Neural progenitor cell (in vitro differentiated cells): ENCODE data around the gene PRMT7. TPM values are rescaled to one million over a fixed set of nuclear protein-coding genes. Genes with fewer than 3 reads are reported as not detected.

ENCODE experiments used
- DNase-seq: peaks from one replicate; pipeline ENCODE4 v3.0.0-alpha.2; 2016; ENCODE audit warnings: low spot score
- H2AFZ ChIP-seq: fragments of 200-600 bp; sonication (generic); replicated peaks from 2 replicates; pipeline ENCODE4 v1.6.1; 2016; ENCODE audit warnings: antibody characterized with exemption
- H3F3A ChIP-seq: fragments of 200-600 bp; sonication (generic); 2 replicates; pipeline ENCODE4 v1.6.1; 2016; ENCODE audit warnings: antibody characterized with exemption, low read depth
- H3K27ac ChIP-seq: fragments of 200-600 bp; sonication (generic); 2 replicates; pipeline ENCODE4 v1.5.1; 2016; ENCODE audit warnings: mild to moderate bottlenecking
- H3K27me3 ChIP-seq: fragments of 200-600 bp; sonication (generic); 2 replicates; pipeline ENCODE4 v1.6.1; 2016; ENCODE audit warnings: mild to moderate bottlenecking, moderate library complexity
- H3K36me3 ChIP-seq: fragments of 200-600 bp; sonication (generic); 2 replicates; pipeline ENCODE4 v1.5.1; 2016
- H3K4me1 ChIP-seq: fragments of 200-600 bp; sonication (generic); 2 replicates; pipeline ENCODE4 v1.6.1; 2016; ENCODE audit warnings: mixed run types
- H3K4me2 ChIP-seq: fragments of 200-600 bp; sonication (generic); 2 replicates; pipeline ENCODE4 v1.6.1; 2016
- H3K4me3 ChIP-seq: fragments of 200-600 bp; sonication (generic); 2 replicates; pipeline ENCODE4 v1.5.1; 2016
- H3K79me2 ChIP-seq: fragments of 200-600 bp; sonication (generic); 2 replicates; pipeline ENCODE4 v1.6.1; 2016; ENCODE audit warnings: low read depth
- H3K9ac ChIP-seq: fragments of 200-600 bp; sonication (generic); 2 replicates; pipeline ENCODE4 v1.6.1; 2016
- H3K9me3 ChIP-seq: fragments of 200-600 bp; sonication (generic); 2 replicates; pipeline ENCODE4 v1.5.1; 2016; ENCODE audit warnings: low read depth
- H4K20me1 ChIP-seq: fragments of 200-600 bp; sonication (generic); 2 replicates; pipeline ENCODE4 v1.6.1; 2016; ENCODE audit warnings: low read depth
- H3K27ac Mint-ChIP-seq: 3 replicates; pipeline ENCODE4 v1.8.0; 2021; ENCODE audit warnings: mixed read lengths
- H3K27me3 Mint-ChIP-seq: 2 replicates; pipeline ENCODE4 v1.8.0; 2022; ENCODE audit warnings: low read depth, mild to moderate bottlenecking, inconsistent platforms, moderate library complexity, mixed read lengths; ENCODE audit not compliant: insufficient read depth
- H3K36me3 Mint-ChIP-seq: 3 replicates; pipeline ENCODE4 v1.8.0; 2021; ENCODE audit warnings: mixed read lengths
- H3K4me1 Mint-ChIP-seq: 3 replicates; pipeline ENCODE4 v1.8.0; 2021; ENCODE audit warnings: mixed read lengths
- H3K4me3 Mint-ChIP-seq: 3 replicates; pipeline ENCODE4 v1.8.0; 2021; ENCODE audit warnings: mild to moderate bottlenecking, moderate library complexity, mixed read lengths
- H3K9me3 Mint-ChIP-seq: 3 replicates; pipeline ENCODE4 v1.8.0; 2020; ENCODE audit warnings: mixed read lengths
- CTCF ChIP-seq: fragments of 200-600 bp; sonication (generic); IDR thresholded peaks from 2 replicates; pipeline ENCODE4 v1.5.1; 2017; ENCODE audit warnings: antibody characterized with exemption, mild to moderate bottlenecking
- EZH2 ChIP-seq: fragments of 200-600 bp; sonication (generic); IDR thresholded peaks from 2 replicates; pipeline ENCODE4 v1.6.1; 2017; ENCODE audit warnings: antibody characterized with exemption, mild to moderate bottlenecking, moderate library complexity
- EZH2phosphoT487 ChIP-seq: fragments of 200-600 bp; sonication (generic); IDR thresholded peaks from 2 replicates; pipeline ENCODE4 v1.6.1; 2017; ENCODE audit warnings: antibody characterized with exemption
- total RNA-seq: library from RNA; depleted of rRNA; stranded (reverse); fragments of >200 nt; gene quantifications from 2 replicates; pipeline ENCODE4 v1.2.3, GENCODE V29; 2015; ENCODE audit warnings: low replicate concordance

The PRMT7 gene
- total RNA-seq, 1 donor from 2014 or later: 70.2 TPM

- H3K79me2 ChIP-seq: no peaks in the 10 kb centered on the region
- no peaks in the 10 kb centered on the region for H3K9me3 Mint-ChIP-seq
- H3K27me3 ChIP-seq: no peaks in the 10 kb centered on the region
- H3K4me3 ChIP-seq: no peak overlapping the region
- peak overlapping the region; percentile 42 for H2AFZ ChIP-seq
- no peak overlapping the region for H3K27ac ChIP-seq
- peaks cover 13% of the 10 kb centered on the region for H3K27me3 Mint-ChIP-seq
- peaks cover 30% of the 10 kb centered on the region for H3K4me1 ChIP-seq
- peak overlapping the region; percentile 76 for H3K27ac Mint-ChIP-seq
- H4K20me1 ChIP-seq: no peaks in the 10 kb centered on the region
- peak overlapping the region; percentile 59 for H3K4me3 Mint-ChIP-seq
- no peaks in the 10 kb centered on the region for H3K36me3 Mint-ChIP-seq
- peaks cover 57% of the 10 kb centered on the region for H3K4me1 Mint-ChIP-seq
- no peaks in the 10 kb centered on the region for H3F3A ChIP-seq
- H3K9ac ChIP-seq: no peak overlapping the region
- H3K9me3 ChIP-seq: no peaks in the 10 kb centered on the region
- no peaks in the 10 kb centered on the region for H3K36me3 ChIP-seq
- no peak for TF ChIP-seq EZH2phosphoT487
- peak; percentile 65 for TF ChIP-seq CTCF
- H3K4me2 ChIP-seq: no peak overlapping the region
- peak; percentile 76 for DNase-seq
Observed at GRCh38 chr16:68367030-68367429, 56.2 kb downstream of the PRMT7 start.

GRCh38 chr16:68367440-68367839 lies 56.6 kb downstream of the PRMT7 start:
- H3K4me2 ChIP-seq: no peak overlapping the region
- H3K4me3 ChIP-seq: no peak overlapping the region
- no peaks in the 10 kb centered on the region for H3K79me2 ChIP-seq
- peak overlapping the region; percentile 42 for H2AFZ ChIP-seq
- H3K27me3 Mint-ChIP-seq: peaks cover 13% of the 10 kb centered on the region
- H3K4me1 ChIP-seq: peaks cover 30% of the 10 kb centered on the region
- H3K4me1 Mint-ChIP-seq: peaks cover 59% of the 10 kb centered on the region
- no peaks in the 10 kb centered on the region for H3K36me3 Mint-ChIP-seq
- H3K36me3 ChIP-seq: no peaks in the 10 kb centered on the region
- no peaks in the 10 kb centered on the region for H4K20me1 ChIP-seq
- no peaks in the 10 kb centered on the region for H3K27me3 ChIP-seq
- H3K9me3 ChIP-seq: no peaks in the 10 kb centered on the region
- DNase-seq: no peak
- H3K27ac Mint-ChIP-seq: peak overlapping the region; percentile 94
- TF ChIP-seq CTCF (no peak), EZH2 (no peak), EZH2phosphoT487 (no peak)
- no peak overlapping the region for H3K27ac ChIP-seq
- H3K4me3 Mint-ChIP-seq: peak overlapping the region; percentile 61
- no peak overlapping the region for H3K9ac ChIP-seq
- H3F3A ChIP-seq: no peaks in the 10 kb centered on the region
- no peaks in the 10 kb centered on the region for H3K9me3 Mint-ChIP-seq

GRCh38 chr16:68367891-68368290 lies 57.1 kb downstream of the PRMT7 start:
- peak overlapping the region; percentile 76 for H3K27ac Mint-ChIP-seq
- Histone ChIP-seq H3K9ac (no peak overlapping the region), H3K4me1 (peaks cover 30% of the 10 kb centered on the region), H3K4me2 (no peak overlapping the region), H3K27ac (no peak overlapping the region), H3K79me2 (no peaks in the 10 kb centered on the region), H3F3A (no peaks in the 10 kb centered on the region), H3K27me3 (no peaks in the 10 kb centered on the region), H2AFZ (no peak overlapping the region), H3K36me3 (no peaks in the 10 kb centered on the region), H3K4me3 (no peak overlapping the region), H4K20me1 (no peaks in the 10 kb centered on the region), H3K9me3 (no peaks in the 10 kb centered on the region)
- no peaks in the 10 kb centered on the region for H3K36me3 Mint-ChIP-seq
- no peaks in the 10 kb centered on the region for H3K9me3 Mint-ChIP-seq
- TF ChIP-seq EZH2phosphoT487: no peak
- TF ChIP-seq EZH2: no peak
- no peak for TF ChIP-seq CTCF
- DNase-seq: no peak
- peak overlapping the region; percentile 61 for H3K4me3 Mint-ChIP-seq
- H3K4me1 Mint-ChIP-seq: peaks cover 58% of the 10 kb centered on the region
- H3K27me3 Mint-ChIP-seq: peaks cover 13% of the 10 kb centered on the region
